Activated naive CD8-positive, alpha-beta T cell treated with anti-CD3 and anti-CD28 coated beads, Interleukin-2, amount 50 U/mL, for 16 hours (primary cell): ENCODE data around the gene FAM241B.

Source experiments
- DNase-seq: peaks from one replicate; pipeline ENCODE4 v3.0.0-alpha.2; 2020; ENCODE audit warnings: low read depth, low spot score

FAM241B gene

GRCh38 chr10:69666756-69667155, 36.7 kb downstream of the FAM241B start:
- DNase-seq = no peak

GRCh38 chr10:69668721-69669120, 38.7 kb downstream of the FAM241B start:
- DNase-seq = no peak

GRCh38 chr10:69669409-69669808, 39.4 kb downstream of the FAM241B start:
- no peak for DNase-seq

GRCh38 chr10:69673521-69673920, 43.5 kb downstream of the FAM241B start:
- DNase-seq = no peak

- DNase-seq = no peak
Observed at GRCh38 chr10:69674786-69675185, 44.7 kb downstream of the FAM241B start.

GRCh38 chr10:69676301-69676700, 46.3 kb downstream of the FAM241B start:
- no peak for DNase-seq

GRCh38 chr10:69677985-69678654, 48.1 kb downstream of the FAM241B start:
- DNase-seq = no peak

GRCh38 chr10:69679736-69680135, 49.7 kb downstream of the FAM241B start:
- no peak for DNase-seq

GRCh38 chr10:69680610-69681009, 50.6 kb downstream of the FAM241B start:
- DNase-seq = no peak

- no peak for DNase-seq
Observed at GRCh38 chr10:69681436-69681835, 51.4 kb downstream of the FAM241B start.

- no peak for DNase-seq
Observed at GRCh38 chr10:69682955-69683474, 53.0 kb downstream of the FAM241B start.
